Stimulated activated CD8-positive, alpha-beta memory T cell treated with anti-CD3 and anti-CD28 coated beads, Interleukin-12 subunit alpha, Interleukin-12 subunit beta, amount 100 ng/mL, for 24 hours (primary cell): ENCODE measurements around the gene ZEB2.

Source experiments
- DNase-seq: peaks from one replicate; pipeline ENCODE4 v3.0.0-alpha.2; 2020; ENCODE audit errors: extremely low read depth

The ZEB2 gene

GRCh38 chr2:144424559-144425240, 95.2 kb downstream of the ZEB2 start:
- DNase-seq = no peak

- DNase-seq = no peak
Observed at GRCh38 chr2:144421606-144422510, 98.1 kb downstream of the ZEB2 start.

- DNase-seq = no peak
Observed at GRCh38 chr2:144419218-144419617, 100.7 kb downstream of the ZEB2 start.

- no peak for DNase-seq
Observed at GRCh38 chr2:144415386-144415785, 104.5 kb downstream of the ZEB2 start.

- no peak for DNase-seq
Observed at GRCh38 chr2:144414324-144414845, 105.5 kb downstream of the ZEB2 start.

- DNase-seq = no peak
Observed at GRCh38 chr2:144412709-144413108, 107.2 kb downstream of the ZEB2 start.

- no peak for DNase-seq
Observed at GRCh38 chr2:144411473-144411872, 108.4 kb downstream of the ZEB2 start.

GRCh38 chr2:144409241-144409640, 110.7 kb downstream of the ZEB2 start:
- DNase-seq = no peak

GRCh38 chr2:144407262-144407661, 112.7 kb downstream of the ZEB2 start:
- no peak for DNase-seq

GRCh38 chr2:144405982-144406788, 113.7 kb downstream of the ZEB2 start:
- DNase-seq = no peak

- no peak for DNase-seq
Observed at GRCh38 chr2:144405321-144405720, 114.6 kb downstream of the ZEB2 start.

GRCh38 chr2:144404586-144405314, 115.2 kb downstream of the ZEB2 start:
- no peak for DNase-seq

GRCh38 chr2:144403933-144404332, 116.0 kb downstream of the ZEB2 start:
- no peak for DNase-seq

GRCh38 chr2:144402251-144402650, 117.7 kb downstream of the ZEB2 start:
- no peak for DNase-seq

- DNase-seq = no peak
Observed at GRCh38 chr2:144401036-144401435, 118.9 kb downstream of the ZEB2 start.

GRCh38 chr2:144396318-144396717, 123.6 kb downstream of the ZEB2 start:
- no peak for DNase-seq

- DNase-seq = no peak
Observed at GRCh38 chr2:144390424-144391020, 129.4 kb downstream of the ZEB2 start.

GRCh38 chr2:144389930-144390311, 130.0 kb downstream of the ZEB2 start:
- no peak for DNase-seq

- DNase-seq = no peak
Observed at GRCh38 chr2:144389151-144389929, 130.6 kb downstream of the ZEB2 start.

GRCh38 chr2:144385381-144385780, 134.5 kb downstream of the ZEB2 start:
- no peak for DNase-seq
